Colonic mucosa (tissue), 4 donors: ENCODE results near the gene ADCY2. TPM values are rescaled to one million over a fixed set of nuclear protein-coding genes. Genes with fewer than 3 reads are reported as not detected.

Experiments
- DNase-seq: peaks from one replicate; pipeline ENCODE4 v3.0.0-alpha.2; 2020
- H3K27ac ChIP-seq: fragments of 200-600 bp; one replicate; pipeline ENCODE4 v1.8.0; 2021
- H3K27me3 ChIP-seq: fragments of 200-600 bp; one replicate; pipeline ENCODE4 v1.8.0; 2021
- H3K36me3 ChIP-seq: fragments of 200-600 bp; one replicate; pipeline ENCODE4 v1.8.0; 2021
- H3K4me1 ChIP-seq: fragments of 200-600 bp; one replicate; pipeline ENCODE4 v1.8.0; 2021; ENCODE audit warnings: mild to moderate bottlenecking
- H3K4me3 ChIP-seq: fragments of 200-600 bp; one replicate; pipeline ENCODE4 v1.8.0; 2021
- H3K9ac ChIP-seq, 2 donors: one replicate each; pipeline ENCODE4 v1.7.0; 2013; ENCODE audit warnings: control low read depth in 2 of 2, low read depth in 2 of 2, low read length in 2 of 2
- H3K9me3 ChIP-seq: fragments of 200-600 bp; one replicate; pipeline ENCODE4 v1.8.0; 2021
- intact Hi-C: fragments of 100-400 bp; cut with DNase I; formaldehyde crosslinking; loops from one replicate; pipeline ENCODE4 v1.14.1; 2022
- total RNA-seq, 2 donors: library from RNA; stranded (reverse); fragmentation: NEBNext Ultra II Directional in 1 of 2; extraction: Animal tissue kit (Norgen Biotek cat#: 25700) in 1 of 2; gene quantifications; one replicate each; pipeline ENCODE4 v1.2.1, GENCODE V29; 2021
- TF ChIP-seq, protein P1 (sequence below): fragments of 200-600 bp; IDR thresholded peaks from one replicate; pipeline ENCODE4 v1.8.0; 2022; ENCODE audit warnings: antibody characterized with exemption, mild to moderate bottlenecking
- donor health status: healthy.
- donor health status: DM: no; HTN: no; CAD: no.
- donor health status: DM: no; HTN: no; CAD: no.

The ADCY2 gene
- total RNA-seq, 2 donors from 2014 or later = 0.67 to 1.9 TPM

DNA sequence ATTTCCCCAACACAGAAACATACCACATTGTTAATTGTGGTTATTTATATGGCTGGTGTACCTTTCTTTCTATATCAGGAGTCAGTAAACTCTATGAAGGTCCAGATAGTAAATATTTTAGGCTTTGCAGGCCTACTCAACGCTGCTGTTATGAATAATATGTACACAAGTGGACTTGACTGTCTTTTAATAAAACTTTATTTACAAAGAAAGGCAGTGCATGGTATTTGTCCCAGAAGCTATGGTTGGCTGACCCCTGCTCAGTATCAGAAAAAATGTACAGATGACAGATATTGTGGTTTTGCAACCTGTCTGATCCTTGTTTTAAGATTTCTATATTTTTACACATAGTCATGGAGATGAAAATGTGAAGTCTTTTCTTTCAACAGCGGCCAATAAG, 478.7 kb downstream of the ADCY2 start:
- H3K4me3 ChIP-seq = no peak overlapping the region
- no peak overlapping the region for H3K9ac ChIP-seq
- no peaks in the 10 kb centered on the region for H3K9me3 ChIP-seq
- H3K36me3 ChIP-seq = peaks cover 11% of the 10 kb centered on the region
- no peak for DNase-seq
- TF ChIP-seq, protein P1, sequence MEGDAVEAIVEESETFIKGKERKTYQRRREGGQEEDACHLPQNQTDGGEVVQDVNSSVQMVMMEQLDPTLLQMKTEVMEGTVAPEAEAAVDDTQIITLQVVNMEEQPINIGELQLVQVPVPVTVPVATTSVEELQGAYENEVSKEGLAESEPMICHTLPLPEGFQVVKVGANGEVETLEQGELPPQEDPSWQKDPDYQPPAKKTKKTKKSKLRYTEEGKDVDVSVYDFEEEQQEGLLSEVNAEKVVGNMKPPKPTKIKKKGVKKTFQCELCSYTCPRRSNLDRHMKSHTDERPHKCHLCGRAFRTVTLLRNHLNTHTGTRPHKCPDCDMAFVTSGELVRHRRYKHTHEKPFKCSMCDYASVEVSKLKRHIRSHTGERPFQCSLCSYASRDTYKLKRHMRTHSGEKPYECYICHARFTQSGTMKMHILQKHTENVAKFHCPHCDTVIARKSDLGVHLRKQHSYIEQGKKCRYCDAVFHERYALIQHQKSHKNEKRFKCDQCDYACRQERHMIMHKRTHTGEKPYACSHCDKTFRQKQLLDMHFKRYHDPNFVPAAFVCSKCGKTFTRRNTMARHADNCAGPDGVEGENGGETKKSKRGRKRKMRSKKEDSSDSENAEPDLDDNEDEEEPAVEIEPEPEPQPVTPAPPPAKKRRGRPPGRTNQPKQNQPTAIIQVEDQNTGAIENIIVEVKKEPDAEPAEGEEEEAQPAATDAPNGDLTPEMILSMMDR = no peak
- intact Hi-C loops = no loop called here
- H3K4me1 ChIP-seq = peaks cover 18% of the 10 kb centered on the region
- H3K27me3 ChIP-seq = no peaks in the 10 kb centered on the region
- H3K27ac ChIP-seq = no peak overlapping the region

DNA sequence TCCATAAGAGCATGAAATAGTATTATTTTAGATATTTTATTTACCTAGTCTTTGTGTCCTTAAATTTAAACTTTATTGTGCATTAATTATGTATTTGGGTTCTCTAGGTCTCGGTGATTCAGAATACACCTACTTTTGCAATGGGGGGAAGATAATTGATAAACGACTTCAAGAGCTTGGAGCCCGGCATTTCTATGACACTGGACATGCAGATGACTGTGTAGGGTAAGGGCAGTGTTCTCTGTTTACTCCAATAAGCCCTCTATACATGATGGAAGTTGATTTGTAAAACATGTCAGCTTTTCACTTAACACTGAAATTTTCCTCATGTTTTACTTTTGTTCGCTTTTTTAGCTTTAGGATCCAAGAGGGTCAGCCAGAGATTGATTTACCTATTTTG, 479.2 kb downstream of the ADCY2 start:
- Histone ChIP-seq H3K27ac (no peak overlapping the region), H3K4me1 (peaks cover 16% of the 10 kb centered on the region), H3K36me3 (peaks cover 11% of the 10 kb centered on the region), H3K4me3 (no peak overlapping the region), H3K27me3 (no peaks in the 10 kb centered on the region), H3K9ac (no peak overlapping the region), H3K9me3 (no peaks in the 10 kb centered on the region)
- TF ChIP-seq, protein P1 = no peak
- no peak for DNase-seq
- intact Hi-C loops = no loop called here

GRCh38 chr5:7876867-7877266, 480.9 kb downstream of the ADCY2 start:
- Histone ChIP-seq H3K27ac (no peak overlapping the region), H3K9me3 (no peaks in the 10 kb centered on the region), H3K9ac (no peak overlapping the region), H3K4me3 (no peak overlapping the region), H3K36me3 (peaks cover 11% of the 10 kb centered on the region), H3K4me1 (peaks cover 8% of the 10 kb centered on the region), H3K27me3 (no peaks in the 10 kb centered on the region)
- TF ChIP-seq, protein P1 = no peak
- no peak for DNase-seq
- intact Hi-C loops = no loop called here

GRCh38 chr5:7877851-7878250, 481.9 kb downstream of the ADCY2 start:
- peaks cover 8% of the 10 kb centered on the region for H3K4me1 ChIP-seq
- peak overlapping the region; percentile 22 for H3K27ac ChIP-seq
- no peaks in the 10 kb centered on the region for H3K9me3 ChIP-seq
- DNase-seq = no peak
- peaks cover 11% of the 10 kb centered on the region for H3K36me3 ChIP-seq
- H3K4me3 ChIP-seq = no peak overlapping the region
- no peaks in the 10 kb centered on the region for H3K27me3 ChIP-seq
- TF ChIP-seq, protein P1 = no peak
- H3K9ac ChIP-seq = no peak overlapping the region
- intact Hi-C loops = no loop called here

DNA sequence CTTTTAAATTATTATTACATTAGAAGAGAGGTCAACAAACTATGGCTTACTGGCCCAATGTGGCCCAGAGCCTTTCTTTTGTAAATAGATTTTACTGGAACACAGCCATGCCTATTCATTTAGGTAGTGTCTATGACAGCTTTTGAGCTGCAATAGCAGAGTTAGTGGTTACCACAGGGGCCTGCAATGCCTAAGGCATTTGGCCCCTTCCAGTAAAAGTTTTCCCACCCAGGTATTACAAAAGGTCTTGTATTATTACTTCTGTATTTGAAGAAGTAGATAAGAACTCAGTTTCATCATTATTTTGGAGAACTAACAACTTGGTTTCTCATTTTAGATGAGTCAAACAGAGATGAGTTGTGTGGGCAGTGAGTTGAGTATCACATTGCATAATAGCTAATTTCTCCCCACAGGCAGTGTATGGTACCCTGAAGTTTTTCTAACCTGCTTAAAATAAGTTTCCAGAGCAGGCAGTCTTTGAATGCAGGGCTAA, 482.5 kb downstream of the ADCY2 start:
- Histone ChIP-seq H3K27me3 (no peaks in the 10 kb centered on the region), H3K9me3 (no peaks in the 10 kb centered on the region), H3K27ac (peak overlapping the region; percentile 22), H3K4me1 (peaks cover 8% of the 10 kb centered on the region), H3K9ac (no peak overlapping the region), H3K4me3 (no peak overlapping the region), H3K36me3 (peaks cover 11% of the 10 kb centered on the region)
- no peak for DNase-seq
- intact Hi-C loops = no loop called here
- TF ChIP-seq, protein P1 = no peak
